ENCODE measurements around the gene SSNA1.
"Not testable (repeated sequence)": the region's sequence is repeated elsewhere in the genome, so short reads cannot be mapped to it uniquely, and the experiment has no call there.

SSNA1 gene

GRCh38 chr9:137234758-137235423 lies 46.4 kb downstream of the SSNA1 start:
- in situ Hi-C loops (cut with HindIII; ENCODE audit: low pct_ligation_motif_present, low pct_unique_long_range_greater_than_20kb, low sequenced_read_pairs), result no loop called here
- no peak for DNase-seq

GRCh38 chr9:137235424-137236237 lies 47.2 kb downstream of the SSNA1 start:
- no peak for DNase-seq
- in situ Hi-C loops (cut with HindIII; ENCODE audit: low pct_ligation_motif_present, low pct_unique_long_range_greater_than_20kb, low sequenced_read_pairs), result no loop called here

GRCh38 chr9:137236238-137236935 lies 47.9 kb downstream of the SSNA1 start:
- in situ Hi-C loops (cut with HindIII; ENCODE audit: low pct_ligation_motif_present, low pct_unique_long_range_greater_than_20kb, low sequenced_read_pairs), result no loop called here
- peak; percentile 75 for DNase-seq

DNA sequence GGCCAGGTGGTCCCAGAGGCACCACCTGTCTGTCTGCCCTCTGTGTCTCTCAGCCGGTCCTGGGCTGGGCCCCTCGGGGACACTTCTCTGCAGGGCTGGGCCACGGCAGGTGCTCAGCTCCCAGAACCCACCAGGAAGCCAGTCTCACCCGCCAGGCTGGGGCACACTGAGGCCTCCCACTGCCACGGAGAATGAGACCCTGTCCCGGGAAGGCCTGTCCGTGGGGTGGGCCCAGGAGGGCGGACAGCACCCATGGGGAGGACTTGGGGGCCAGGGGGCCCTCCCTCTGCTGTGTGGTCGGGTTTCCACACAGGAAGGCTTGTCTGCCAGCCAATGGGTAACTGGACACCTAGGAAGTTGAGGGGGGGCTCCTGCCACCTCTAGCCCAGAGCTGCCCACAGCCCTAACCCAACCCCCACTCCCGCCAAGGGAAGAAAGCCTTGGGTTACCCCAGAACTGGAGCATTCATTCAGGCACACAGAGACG lies 48.5 kb downstream of the SSNA1 start:
- in situ Hi-C loops (cut with HindIII; ENCODE audit: low pct_ligation_motif_present, low pct_unique_long_range_greater_than_20kb, low sequenced_read_pairs), result no loop called here
- DNase-seq, result no peak

DNA sequence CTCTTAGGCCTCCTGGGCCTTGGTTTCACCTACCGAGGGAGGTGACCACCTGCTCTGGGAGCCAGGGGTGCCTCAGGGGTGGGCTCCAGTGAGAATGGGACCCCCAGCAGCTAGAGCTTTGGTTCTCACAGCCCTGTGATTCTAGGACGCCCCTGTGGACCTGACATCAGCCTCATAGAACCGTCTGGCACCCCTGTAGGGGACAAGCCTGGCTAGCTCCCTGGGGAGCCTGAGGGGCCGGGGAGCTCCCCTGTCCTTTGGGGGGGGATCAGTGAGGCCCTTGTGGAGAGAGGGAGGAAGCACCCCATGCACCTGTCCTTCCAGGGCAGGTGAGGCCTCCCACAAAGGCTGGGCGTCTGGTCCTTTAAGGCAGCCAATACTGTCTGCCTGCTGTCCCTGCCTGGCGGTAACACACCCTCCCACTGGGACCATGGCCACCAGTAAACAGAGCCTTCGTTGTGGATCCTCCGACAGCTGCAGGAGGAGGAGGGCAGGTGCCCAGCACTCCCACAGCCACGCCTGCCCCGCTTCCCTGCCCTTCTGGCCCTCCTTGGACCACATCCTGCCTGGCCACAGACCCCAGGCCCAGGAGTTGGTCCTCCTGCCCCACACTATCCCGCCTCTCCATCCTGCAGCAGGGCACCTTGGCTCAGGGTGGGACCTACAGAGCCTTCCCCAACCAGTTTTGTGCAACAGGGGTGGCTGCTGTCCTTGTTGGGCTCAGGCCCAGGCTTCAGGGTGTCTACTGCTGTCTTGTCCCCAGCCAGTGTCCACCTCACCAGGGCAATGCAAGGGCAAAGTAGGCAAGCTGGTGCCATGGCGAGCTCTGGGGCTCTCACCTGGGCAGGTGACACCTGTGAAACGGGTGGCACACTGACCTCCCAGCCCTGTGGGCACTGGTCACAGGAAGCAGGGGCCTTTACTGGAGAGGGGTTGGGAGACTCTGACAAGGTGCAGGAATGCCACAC lies 49.6 kb downstream of the SSNA1 start:
- in situ Hi-C loops (cut with HindIII; ENCODE audit: low pct_ligation_motif_present, low pct_unique_long_range_greater_than_20kb, low sequenced_read_pairs), result no loop called here
- no peak for DNase-seq

DNA sequence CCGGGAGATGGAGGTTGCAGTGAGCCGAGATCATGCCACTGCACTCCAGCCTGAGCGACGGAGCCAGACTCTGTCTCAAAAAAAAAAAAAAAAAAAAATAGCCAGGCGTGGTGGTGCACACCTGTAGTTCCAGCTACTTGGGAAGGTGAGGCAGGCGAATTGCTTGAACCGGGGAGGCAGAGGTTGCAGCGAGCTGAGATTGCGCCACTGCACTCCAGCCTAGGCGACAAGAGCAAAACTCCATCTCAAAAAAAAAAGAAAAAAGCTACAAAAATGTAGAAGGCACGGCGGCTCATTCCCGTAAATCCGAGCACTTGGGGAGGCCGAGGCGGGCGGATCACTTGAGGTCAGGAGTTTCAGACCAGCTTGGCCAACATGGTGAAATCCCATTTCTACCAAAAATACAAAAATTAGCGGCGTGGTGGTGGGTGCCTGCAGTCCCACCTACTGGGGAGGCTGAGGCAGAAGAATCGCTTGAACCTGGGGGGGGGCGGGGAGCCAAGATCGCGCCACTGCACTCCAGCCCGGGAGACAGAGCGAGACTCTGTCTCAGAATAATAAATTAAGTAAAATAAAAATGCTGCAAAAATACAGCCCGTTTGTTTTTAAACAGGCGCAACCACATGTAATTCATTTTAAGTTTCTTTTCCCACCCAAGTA lies 51.2 kb downstream of the SSNA1 start:
- in situ Hi-C loops (cut with HindIII; ENCODE audit: low pct_ligation_motif_present, low pct_unique_long_range_greater_than_20kb, low sequenced_read_pairs); DNase-seq: not testable (repeated sequence)
